ENCODE results near the gene ATP2B2.

The ATP2B2 gene

GRCh38 chr3:10530241-10530640, 24.9 kb upstream of the ATP2B2 start:
- no peak overlapping the region for H3K4me3 ChIP-seq (ENCODE audit: low read depth, low read length)

GRCh38 chr3:10529809-10530208, 24.4 kb upstream of the ATP2B2 start:
- H3K4me3 ChIP-seq (ENCODE audit: low read depth, low read length) = no peak overlapping the region

- no peak overlapping the region for H3K4me3 ChIP-seq (ENCODE audit: low read depth, low read length)
Observed at GRCh38 chr3:10528046-10528445, 22.7 kb upstream of the ATP2B2 start.

GRCh38 chr3:10527295-10528001, 22.1 kb upstream of the ATP2B2 start:
- no peak overlapping the region for H3K4me3 ChIP-seq (ENCODE audit: low read depth, low read length)

- H3K4me3 ChIP-seq (ENCODE audit: low read depth, low read length) = no peak overlapping the region
Observed at GRCh38 chr3:10526366-10526765, 21.0 kb upstream of the ATP2B2 start.

GRCh38 chr3:10524799-10525301, 19.5 kb upstream of the ATP2B2 start:
- no peak overlapping the region for H3K4me3 ChIP-seq (ENCODE audit: low read depth, low read length)

GRCh38 chr3:10524270-10524669, 18.9 kb upstream of the ATP2B2 start:
- no peak overlapping the region for H3K4me3 ChIP-seq (ENCODE audit: low read depth, low read length)

GRCh38 chr3:10523561-10523960, 18.2 kb upstream of the ATP2B2 start:
- no peak overlapping the region for H3K4me3 ChIP-seq (ENCODE audit: low read depth, low read length)

- no peak overlapping the region for H3K4me3 ChIP-seq (ENCODE audit: low read depth, low read length)
Observed at GRCh38 chr3:10522646-10523303, 17.4 kb upstream of the ATP2B2 start.

- no peak overlapping the region for H3K4me3 ChIP-seq (ENCODE audit: low read depth, low read length)
Observed at GRCh38 chr3:10521772-10522441, 16.5 kb upstream of the ATP2B2 start.

GRCh38 chr3:10520072-10520471, 14.7 kb upstream of the ATP2B2 start:
- no peak overlapping the region for H3K4me3 ChIP-seq (ENCODE audit: low read depth, low read length)

GRCh38 chr3:10519236-10519635, 13.8 kb upstream of the ATP2B2 start:
- no peak overlapping the region for H3K4me3 ChIP-seq (ENCODE audit: low read depth, low read length)

GRCh38 chr3:10518506-10519150, 13.2 kb upstream of the ATP2B2 start:
- no peak overlapping the region for H3K4me3 ChIP-seq (ENCODE audit: low read depth, low read length)

- H3K4me3 ChIP-seq (ENCODE audit: low read depth, low read length) = no peak overlapping the region
Observed at GRCh38 chr3:10517627-10518026, 12.2 kb upstream of the ATP2B2 start.

GRCh38 chr3:10516544-10517452, 11.4 kb upstream of the ATP2B2 start:
- H3K4me3 ChIP-seq (ENCODE audit: low read depth, low read length) = no peak overlapping the region

- no peak overlapping the region for H3K4me3 ChIP-seq (ENCODE audit: low read depth, low read length)
Observed at GRCh38 chr3:10515884-10516495, 10.6 kb upstream of the ATP2B2 start.

- H3K4me3 ChIP-seq (ENCODE audit: low read depth, low read length) = no peak overlapping the region
Observed at GRCh38 chr3:10515396-10515795, 10.0 kb upstream of the ATP2B2 start.

- H3K4me3 ChIP-seq (ENCODE audit: low read depth, low read length) = no peak overlapping the region
Observed at GRCh38 chr3:10514407-10515069, 9.2 kb upstream of the ATP2B2 start.

GRCh38 chr3:10513306-10513705, 7.9 kb upstream of the ATP2B2 start:
- H3K4me3 ChIP-seq (ENCODE audit: low read depth, low read length) = no peak overlapping the region
